IMR-90 (cell line): ENCODE measurements around the gene RASSF6. TPM values are rescaled to one million over a fixed set of nuclear protein-coding genes. Genes with fewer than 3 reads are reported as not detected.

Experiments used
- ATAC-seq: fragments of 200-7000 bp; cut with Tn5 transposase; 2 replicates; pipeline ENCODE4 v1.9.1; 2020; ENCODE audit warnings: low read depth, mild to moderate bottlenecking, moderate library complexity
- BruUV-seq: library from RNA; stranded (reverse); fragments of 400-500 nt; replicated peaks from 2 replicates; lab custom pipeline; 2021; lab: Mats Ljungman, UMichigan
- CTCF ChIA-PET: fragments of 300-600 bp; formaldehyde crosslinking; extraction: SDS; loops from one replicate; lab custom pipeline; 2021; ENCODE audit warnings: antibody characterized with exemption; lab: Yijun Ruan, JAX
- POLR2A ChIA-PET: fragments of 300-600 bp; sonication (Branson Sonifier 250); formaldehyde crosslinking; loops from one replicate; lab custom pipeline; 2022; ENCODE audit warnings: antibody characterized with exemption; ENCODE audit not compliant: unreplicated experiment; lab: Charles Lee
- DNase-seq: peaks from one replicate; pipeline ENCODE4 v3.0.0; 2013
- H2AFZ ChIP-seq: replicated peaks from 2 replicates; pipeline ENCODE3; 2013; ENCODE audit warnings: low read length, mild to moderate bottlenecking; ENCODE audit not compliant: poor library complexity
- H2AK5ac ChIP-seq: 2 replicates; pipeline ENCODE4 v1.6.1; 2013; ENCODE audit warnings: low read depth, low read length, inconsistent platforms
- H2AK9ac ChIP-seq: replicated peaks from 2 replicates; pipeline ENCODE3; 2013; ENCODE audit warnings: mild to moderate bottlenecking, low read depth, low read length, moderate library complexity; ENCODE audit not compliant: poor library complexity
- H2BK120ac ChIP-seq: 2 replicates; pipeline ENCODE4 v1.6.1; 2013; ENCODE audit warnings: low read depth, low read length, inconsistent platforms
- H2BK15ac ChIP-seq: 3 replicates; pipeline ENCODE4 v1.6.1; 2013; ENCODE audit warnings: low read depth, low read length, inconsistent platforms
- H2BK20ac ChIP-seq: 2 replicates; pipeline ENCODE4 v1.6.1; 2013; ENCODE audit warnings: low read depth, mild to moderate bottlenecking, inconsistent platforms, low read length, moderate library complexity
- H2BK5ac ChIP-seq: 2 replicates; pipeline ENCODE4 v1.6.1; 2013; ENCODE audit warnings: mild to moderate bottlenecking, low read depth, low read length, inconsistent platforms; ENCODE audit not compliant: poor library complexity, severe bottlenecking
- H3K14ac ChIP-seq: replicated peaks from 2 replicates; pipeline ENCODE4 v1.6.1; 2013; ENCODE audit warnings: low read depth, low read length, inconsistent platforms
- H3K18ac ChIP-seq: 2 replicates; pipeline ENCODE4 v1.6.1; 2013; ENCODE audit warnings: low read depth, low read length, control low read depth
- H3K23ac ChIP-seq: 2 replicates; pipeline ENCODE4 v1.6.1; 2013; ENCODE audit warnings: low read depth, low read length, inconsistent platforms
- H3K27ac ChIP-seq: 2 replicates; pipeline ENCODE4 v1.5.1; 2013; ENCODE audit warnings: mild to moderate bottlenecking, control low read depth, low read length; ENCODE audit not compliant: insufficient read depth
- H3K27me3 ChIP-seq: 2 replicates; pipeline ENCODE4 v1.6.1; 2013; ENCODE audit warnings: low read length; ENCODE audit not compliant: control insufficient read depth, insufficient read depth
- H3K36me3 ChIP-seq: 2 replicates; pipeline ENCODE4 v1.6.1; 2013; ENCODE audit warnings: low read length, mixed read lengths; ENCODE audit not compliant: control insufficient read depth, insufficient read depth
- H3K4ac ChIP-seq: 2 replicates; pipeline ENCODE4 v1.6.1; 2013; ENCODE audit warnings: low read depth, low read length, inconsistent platforms
- H3K4me1 ChIP-seq: 2 replicates; pipeline ENCODE4 v1.6.1; 2013; ENCODE audit warnings: low read length, mixed read lengths; ENCODE audit not compliant: control insufficient read depth, insufficient read depth
- H3K4me2 ChIP-seq: 2 replicates; pipeline ENCODE4 v1.6.1; 2013; ENCODE audit warnings: low read depth, mild to moderate bottlenecking, control low read depth, low read length, moderate library complexity
- H3K4me3 ChIP-seq: 2 replicates; pipeline ENCODE4 v1.5.1; 2013; ENCODE audit warnings: low read depth, mild to moderate bottlenecking, control low read depth, low read length, moderate library complexity; ENCODE audit not compliant: insufficient read depth
- H3K56ac ChIP-seq: 2 replicates; pipeline ENCODE4 v1.6.1; 2013; ENCODE audit warnings: low read length, inconsistent platforms; ENCODE audit not compliant: insufficient read depth; ENCODE audit errors: extremely low read depth
- H3K79me1 ChIP-seq, 2 experiments: 2 replicates each; pipeline ENCODE4 v1.6.1; 2013; ENCODE audit warnings: low read length in 2 of 2, inconsistent platforms in 1 of 2, low read depth in 1 of 2
- H3K9ac ChIP-seq: 2 replicates; pipeline ENCODE4 v1.6.1; 2013; ENCODE audit warnings: low read depth, low read length, control low read depth
- H3K9me1 ChIP-seq: 2 replicates; pipeline ENCODE4 v1.6.1; 2013; ENCODE audit warnings: low read length, inconsistent platforms; ENCODE audit not compliant: insufficient read depth
- H3K9me3 ChIP-seq: 2 replicates; pipeline ENCODE4 v1.6.1; 2013; ENCODE audit warnings: low read length; ENCODE audit not compliant: control insufficient read depth, insufficient read depth
- H4K20me1 ChIP-seq: 2 replicates; pipeline ENCODE4 v1.6.1; 2013; ENCODE audit warnings: low read length, inconsistent platforms; ENCODE audit not compliant: insufficient read depth
- H4K5ac ChIP-seq: 2 replicates; pipeline ENCODE4 v1.6.1; 2013; ENCODE audit warnings: mild to moderate bottlenecking, low read depth, low read length, control low read depth
- H4K8ac ChIP-seq, 2 experiments: 2 replicates each; pipeline ENCODE4 v1.6.1; 2013; ENCODE audit warnings: low read depth in 2 of 2, low read length in 2 of 2, control low read depth in 1 of 2, inconsistent platforms in 1 of 2
- H4K91ac ChIP-seq: 2 replicates; pipeline ENCODE4 v1.6.1; 2013; ENCODE audit warnings: low read depth, low read length, inconsistent platforms; ENCODE audit not compliant: insufficient read depth
- MXI1 ChIP-seq: IDR thresholded peaks from 2 replicates; pipeline ENCODE4 v1.6.1; 2012; ENCODE audit warnings: low read depth, mild to moderate bottlenecking, low read length, moderate library complexity, borderline replicate concordance
- POLR2A ChIP-seq: IDR thresholded peaks from 2 replicates; pipeline ENCODE4 v1.6.1; 2012; ENCODE audit warnings: mild to moderate bottlenecking, low read depth, low read length
- RCOR1 ChIP-seq: IDR thresholded peaks from 2 replicates; pipeline ENCODE4 v1.6.1; 2012; ENCODE audit warnings: mild to moderate bottlenecking, low read length, improper control_type of control experiment; ENCODE audit not compliant: insufficient replicate concordance
- WGBS, 2 experiments: methylation state at CpG; one replicate each; pipeline versions ENCODE4 v1.1.5 to v1.1.7; 2013; ENCODE audit warnings: missing lambda C conversion rate in 2 of 2; ENCODE audit not compliant: insufficient read length in 1 of 2; ENCODE audit errors: extremely low coverage in 2 of 2; 5-methylcytosine and 5-hydroxymethylcytosine counted together
- dilution Hi-C: fragments of 300-500 bp; cut with HindIII; formaldehyde crosslinking; loops from one replicate; pipeline ENCODE4 v1.14.3; 2018; ENCODE audit warnings: low sequenced_read_pairs; ENCODE audit not compliant: unreplicated experiment
- in situ Hi-C: fragments of 300-500 bp; cut with MboI; formaldehyde crosslinking; loops from 3 replicates; pipeline ENCODE4 v1.14.3; 2019; ENCODE audit warnings: low sequenced_read_pairs, inconsistent platforms, mixed read lengths
- intact Hi-C: fragments of 100-400 bp; cut with micrococcal nuclease; formaldehyde crosslinking; loops from 2 replicates; pipeline ENCODE4 v1.10.0; 2022
- polyA plus RNA-seq, 3 experiments: library from polyadenylated mRNA; depleted of rRNA; stranded (reverse); fragments of >200 nt; gene quantifications; 2 replicates each; pipeline ENCODE4 v1.2.3, GENCODE V29; 2012; ENCODE audit warnings: low replicate concordance in 1 of 3
- total RNA-seq: library from RNA; depleted of rRNA; stranded (reverse); fragments of >200 nt; gene quantifications from 2 replicates; pipeline ENCODE4 v1.2.3, GENCODE V29; 2012
- TF ChIP-seq, protein P1 (sequence below): fragments of 150-350 bp; IDR thresholded peaks from 2 replicates; pipeline ENCODE4 v1.6.1; 2017; ENCODE audit warnings: mild to moderate bottlenecking, antibody characterized with exemption, low read length, low read depth

The RASSF6 gene
- total and polyA plus RNA-seq, 2 of the 4 experiments (the other 2 are of a cell fraction), result not detected

DNA sequence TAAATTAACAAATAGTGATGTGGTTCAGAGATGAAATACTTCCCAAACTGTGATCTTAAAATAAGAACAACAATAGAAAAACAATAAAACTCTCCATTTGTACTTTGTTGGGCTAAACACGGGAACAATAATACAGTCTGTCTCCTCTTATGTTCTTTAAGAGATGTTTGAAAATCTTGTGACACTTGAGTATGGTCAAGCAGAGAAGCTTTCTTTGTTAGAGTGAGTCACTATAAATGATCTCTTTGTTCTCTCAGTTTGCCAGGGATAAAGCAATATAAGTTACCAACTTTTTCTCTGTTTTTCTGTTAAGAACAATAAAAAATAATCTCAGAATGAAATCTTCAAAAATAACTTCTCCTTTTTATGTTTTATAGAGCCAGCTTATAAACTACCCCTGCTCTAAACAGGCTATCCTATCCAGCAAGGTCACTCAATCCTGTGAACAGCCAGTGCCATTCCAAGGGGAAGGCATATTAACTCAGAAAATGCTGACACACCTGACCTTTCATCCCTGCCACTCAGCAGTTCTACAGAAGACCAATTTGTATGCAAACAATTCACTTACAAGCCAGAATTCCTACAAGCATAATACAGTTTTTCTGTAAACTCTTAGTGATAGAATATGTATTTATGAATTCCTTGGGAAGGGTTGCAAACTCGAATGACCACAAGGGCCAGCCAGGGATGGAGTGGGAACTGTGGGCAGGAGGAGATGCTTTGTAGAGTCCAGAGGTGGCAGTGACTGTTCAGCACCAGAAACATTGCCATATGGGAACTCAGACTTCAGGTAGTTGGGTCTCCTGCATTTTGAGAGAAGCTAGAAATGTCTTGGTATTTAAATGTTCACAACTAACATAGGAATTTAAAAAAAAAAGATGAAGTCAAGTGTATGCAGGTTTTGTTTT is 86.5 kb downstream of the RASSF6 start:
- no peak overlapping the region for H3K14ac ChIP-seq
- H3K4me1 ChIP-seq, result no peaks in the 10 kb centered on the region
- DNase-seq, result no peak
- dilution Hi-C loops, result no loop called here
- H2AK9ac ChIP-seq, result no peak overlapping the region
- no peaks in the 10 kb centered on the region for H3K9me3 ChIP-seq
- ChIA-PET CTCF (no interaction called here), POLR2A (no interaction called here)
- no peak overlapping the region for H2BK5ac ChIP-seq
- H2BK120ac ChIP-seq, result no peak overlapping the region
- no peak overlapping the region for H3K56ac ChIP-seq
- no peaks in the 10 kb centered on the region for H4K20me1 ChIP-seq
- no peak overlapping the region for H3K4me3 ChIP-seq
- H4K91ac ChIP-seq, result no peak overlapping the region
- H3K9ac ChIP-seq, result no peak overlapping the region
- no TSS peak for BruUV-seq
- no peak overlapping the region for H4K8ac ChIP-seq
- no peak overlapping the region for H4K5ac ChIP-seq
- no CpG with 5 or more reads among the region's 2 CpGs for WGBS, 2 experiments
- no peaks in the 10 kb centered on the region for H3K9me1 ChIP-seq
- H2AFZ ChIP-seq, result no peak overlapping the region
- in situ Hi-C loops, result no loop called here
- no peak overlapping the region for H2AK5ac ChIP-seq
- H3K23ac ChIP-seq, result no peak overlapping the region
- H3K36me3 ChIP-seq, result no peaks in the 10 kb centered on the region
- no peak overlapping the region for H2BK15ac ChIP-seq
- intact Hi-C loops, result no loop called here
- H3K4ac ChIP-seq, result no peak overlapping the region
- no peak overlapping the region for H3K27ac ChIP-seq
- H3K79me1 ChIP-seq, result no peaks in the 10 kb centered on the region
- ATAC-seq, result no peak
- no peak overlapping the region for H3K4me2 ChIP-seq
- no peak overlapping the region for H3K18ac ChIP-seq
- TF ChIP-seq MXI1 (no peak), RCOR1 (no peak), POLR2A (no peak)
- TF ChIP-seq, protein P1, sequence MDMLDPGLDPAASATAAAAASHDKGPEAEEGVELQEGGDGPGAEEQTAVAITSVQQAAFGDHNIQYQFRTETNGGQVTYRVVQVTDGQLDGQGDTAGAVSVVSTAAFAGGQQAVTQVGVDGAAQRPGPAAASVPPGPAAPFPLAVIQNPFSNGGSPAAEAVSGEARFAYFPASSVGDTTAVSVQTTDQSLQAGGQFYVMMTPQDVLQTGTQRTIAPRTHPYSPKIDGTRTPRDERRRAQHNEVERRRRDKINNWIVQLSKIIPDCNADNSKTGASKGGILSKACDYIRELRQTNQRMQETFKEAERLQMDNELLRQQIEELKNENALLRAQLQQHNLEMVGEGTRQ, result no peak
- no peak overlapping the region for H2BK20ac ChIP-seq
- peaks cover 3% of the 10 kb centered on the region; the same call in 1 of the 2 replicates for H3K27me3 ChIP-seq
